MM.1S (cell line): ENCODE measurements around the gene SPO11.

ENCODE experiments used
- DNase-seq: peaks from one replicate; pipeline ENCODE4 v3.0.0-alpha.2; 2015
- H2AFZ ChIP-seq: fragments of 300-600 bp; sonication (generic); 2 replicates; pipeline ENCODE4 v1.6.0; 2016; ENCODE audit warnings: antibody characterized with exemption, low read length
- H3F3A ChIP-seq: fragments of 300-600 bp; sonication (generic); 2 replicates; pipeline ENCODE4 v1.6.1; 2016; ENCODE audit warnings: mild to moderate bottlenecking, antibody characterized with exemption, low read length, moderate library complexity, mixed read lengths; ENCODE audit not compliant: insufficient read depth
- H3K27ac ChIP-seq: fragments of 300-600 bp; sonication (generic); 2 replicates; pipeline ENCODE4 v1.5.1; 2016; ENCODE audit warnings: mild to moderate bottlenecking, low read length
- H3K27me3 ChIP-seq: fragments of 300-600 bp; sonication (generic); replicated peaks from 2 replicates; pipeline ENCODE4 v1.6.0; 2016; ENCODE audit warnings: low read length; ENCODE audit not compliant: insufficient read depth
- H3K36me3 ChIP-seq: fragments of 300-600 bp; sonication (generic); replicated peaks from 2 replicates; pipeline ENCODE4 v1.6.1; 2016; ENCODE audit warnings: mild to moderate bottlenecking, low read length, mixed read lengths; ENCODE audit not compliant: insufficient read depth
- H3K4me1 ChIP-seq: fragments of 300-600 bp; sonication (generic); 2 replicates; pipeline ENCODE4 v1.6.1; 2016; ENCODE audit warnings: low read length, mixed read lengths
- H3K4me2 ChIP-seq: fragments of 300-600 bp; sonication (generic); 2 replicates; pipeline ENCODE4 v1.6.0; 2016; ENCODE audit warnings: low read depth, low read length
- H3K4me3 ChIP-seq: fragments of 300-600 bp; sonication (generic); 2 replicates; pipeline ENCODE4 v1.5.1; 2016; ENCODE audit warnings: low read length, mixed read lengths
- H3K79me2 ChIP-seq: fragments of 300-600 bp; sonication (generic); 2 replicates; pipeline ENCODE4 v1.6.1; 2016; ENCODE audit warnings: mixed run types, low read length, mixed read lengths
- H3K9ac ChIP-seq: fragments of 300-600 bp; sonication (generic); 2 replicates; pipeline ENCODE4 v1.6.1; 2016; ENCODE audit warnings: low read length, mixed read lengths
- H3K9me2 ChIP-seq: fragments of 300-600 bp; sonication (generic); replicated peaks from 2 replicates; pipeline ENCODE4 v1.6.1; 2016; ENCODE audit warnings: mild to moderate bottlenecking, low read length, mixed read lengths; ENCODE audit not compliant: insufficient read depth
- H3K9me3 ChIP-seq: fragments of 300-600 bp; sonication (generic); replicated peaks from 2 replicates; pipeline ENCODE4 v1.6.1; 2016; ENCODE audit warnings: mild to moderate bottlenecking, low read length, mixed read lengths; ENCODE audit not compliant: insufficient read depth
- H4K20me1 ChIP-seq: fragments of 300-600 bp; sonication (generic); 2 replicates; pipeline ENCODE4 v1.6.1; 2016; ENCODE audit warnings: mild to moderate bottlenecking, low read length, moderate library complexity, mixed read lengths; ENCODE audit not compliant: insufficient read depth
- EZH2 ChIP-seq: fragments of 300-600 bp; sonication (generic); optimal IDR thresholded peaks from 2 replicates; pipeline ENCODE3; 2017; ENCODE audit warnings: low read depth, mild to moderate bottlenecking, antibody characterized with exemption, low read length, mixed read lengths
- EZH2phosphoT487 ChIP-seq: fragments of 300-600 bp; sonication (generic); IDR thresholded peaks from 2 replicates; pipeline ENCODE4 v1.6.1; 2018; ENCODE audit warnings: antibody characterized with exemption, low read length
- TF ChIP-seq, protein P1 (sequence below): fragments of 300-600 bp; sonication (generic); IDR thresholded peaks from 2 replicates; pipeline ENCODE4 v1.5.1; 2016; ENCODE audit warnings: antibody characterized with exemption, low read length, mixed read lengths

Gene SPO11

GRCh38 chr20:57375652-57376230 is 46.1 kb downstream of the SPO11 start:
- no peak overlapping the region for H3K27ac ChIP-seq
- no peak overlapping the region for H3K4me2 ChIP-seq
- H3K4me3 ChIP-seq, result no peak overlapping the region
- H3K9me3 ChIP-seq, result no peaks in the 10 kb centered on the region
- no peaks in the 10 kb centered on the region for H3K27me3 ChIP-seq
- no peaks in the 10 kb centered on the region for H3K9me2 ChIP-seq
- no peak for DNase-seq
- peaks cover 13% of the 10 kb centered on the region; the same call in 1 of the 2 replicates for H3F3A ChIP-seq
- TF ChIP-seq EZH2, result no peak
- TF ChIP-seq EZH2phosphoT487, result no peak
- TF ChIP-seq, protein P1, sequence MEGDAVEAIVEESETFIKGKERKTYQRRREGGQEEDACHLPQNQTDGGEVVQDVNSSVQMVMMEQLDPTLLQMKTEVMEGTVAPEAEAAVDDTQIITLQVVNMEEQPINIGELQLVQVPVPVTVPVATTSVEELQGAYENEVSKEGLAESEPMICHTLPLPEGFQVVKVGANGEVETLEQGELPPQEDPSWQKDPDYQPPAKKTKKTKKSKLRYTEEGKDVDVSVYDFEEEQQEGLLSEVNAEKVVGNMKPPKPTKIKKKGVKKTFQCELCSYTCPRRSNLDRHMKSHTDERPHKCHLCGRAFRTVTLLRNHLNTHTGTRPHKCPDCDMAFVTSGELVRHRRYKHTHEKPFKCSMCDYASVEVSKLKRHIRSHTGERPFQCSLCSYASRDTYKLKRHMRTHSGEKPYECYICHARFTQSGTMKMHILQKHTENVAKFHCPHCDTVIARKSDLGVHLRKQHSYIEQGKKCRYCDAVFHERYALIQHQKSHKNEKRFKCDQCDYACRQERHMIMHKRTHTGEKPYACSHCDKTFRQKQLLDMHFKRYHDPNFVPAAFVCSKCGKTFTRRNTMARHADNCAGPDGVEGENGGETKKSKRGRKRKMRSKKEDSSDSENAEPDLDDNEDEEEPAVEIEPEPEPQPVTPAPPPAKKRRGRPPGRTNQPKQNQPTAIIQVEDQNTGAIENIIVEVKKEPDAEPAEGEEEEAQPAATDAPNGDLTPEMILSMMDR, result no peak
- H3K79me2 ChIP-seq, result peaks cover 52% of the 10 kb centered on the region
- H3K36me3 ChIP-seq, result peaks cover 9% of the 10 kb centered on the region; the same call in 1 of the 2 replicates
- H3K4me1 ChIP-seq, result no peaks in the 10 kb centered on the region
- H2AFZ ChIP-seq, result no peak overlapping the region
- peaks cover 3% of the 10 kb centered on the region; the same call in 1 of the 2 replicates for H4K20me1 ChIP-seq
- H3K9ac ChIP-seq, result no peak overlapping the region

GRCh38 chr20:57377350-57377749 is 47.7 kb downstream of the SPO11 start:
- Histone ChIP-seq H4K20me1 (peaks cover 3% of the 10 kb centered on the region; the same call in 1 of the 2 replicates), H3K4me1 (peaks cover 8% of the 10 kb centered on the region), H3K9me3 (no peaks in the 10 kb centered on the region), H3K79me2 (peaks cover 53% of the 10 kb centered on the region), H3K9me2 (no peaks in the 10 kb centered on the region), H3K27me3 (no peaks in the 10 kb centered on the region), H2AFZ (no peak overlapping the region), H3K27ac (no peak overlapping the region), H3K9ac (no peak overlapping the region), H3K36me3 (peaks cover 9% of the 10 kb centered on the region; the same call in 1 of the 2 replicates), H3F3A (peaks cover 21% of the 10 kb centered on the region; the same call in 1 of the 2 replicates), H3K4me3 (no peak overlapping the region), H3K4me2 (no peak overlapping the region)
- TF ChIP-seq EZH2phosphoT487 (no peak), EZH2 (no peak)
- TF ChIP-seq, protein P1, result no peak
- no peak for DNase-seq

- H3K4me2 ChIP-seq, result no peak overlapping the region
- peaks cover 3% of the 10 kb centered on the region; the same call in 1 of the 2 replicates for H4K20me1 ChIP-seq
- H2AFZ ChIP-seq, result no peak overlapping the region
- H3K27ac ChIP-seq, result no peak overlapping the region
- H3K9me3 ChIP-seq, result no peaks in the 10 kb centered on the region
- TF ChIP-seq, protein P1, result no peak
- no peak for TF ChIP-seq EZH2
- TF ChIP-seq EZH2phosphoT487, result no peak
- H3K9me2 ChIP-seq, result no peaks in the 10 kb centered on the region
- peaks cover 26% of the 10 kb centered on the region for H3F3A ChIP-seq
- no peak for DNase-seq
- H3K36me3 ChIP-seq, result peaks cover 6% of the 10 kb centered on the region; the same call in 1 of the 2 replicates
- H3K27me3 ChIP-seq, result no peaks in the 10 kb centered on the region
- no peak overlapping the region for H3K4me3 ChIP-seq
- H3K79me2 ChIP-seq, result peaks cover 49% of the 10 kb centered on the region
- peaks cover 16% of the 10 kb centered on the region for H3K4me1 ChIP-seq
- no peak overlapping the region for H3K9ac ChIP-seq
Observed at GRCh38 chr20:57378107-57378506, 48.5 kb downstream of the SPO11 start.
